Gastrocnemius medialis (tissue), 4 donors: Measurements from ENCODE around the gene HMGCLL1. TPM values are rescaled to one million over a fixed set of nuclear protein-coding genes. Genes with fewer than 3 reads are reported as not detected.

Experiments used
- ATAC-seq, 2 donors: fragments of 150-250 bp; one replicate each; pipeline ENCODE4 v1.9.1; 2016
- DNase-seq, 2 donors: peaks; one replicate each; pipeline ENCODE4 v3.0.0-alpha.2; 2019
- H3K27ac ChIP-seq, 4 donors: fragments of 200-600 bp; sonication (generic); 1 replicate in 1 of 4; 2 replicates in 3 of 4; pipeline ENCODE4 v1.5.1; 2016 to 2018; ENCODE audit warnings: mild to moderate bottlenecking in 2 of 4, moderate library complexity in 1 of 4
- H3K27me3 ChIP-seq, 3 donors: fragments of 200-600 bp; sonication (generic) in 2 of 3; 1 replicate in 1 of 3; 2 replicates in 2 of 3; pipeline versions ENCODE4 v1.5.1 to v1.6.0; 2016 to 2019; ENCODE audit warnings: mild to moderate bottlenecking in 1 of 3, moderate library complexity in 1 of 3
- H3K36me3 ChIP-seq, 2 donors: fragments of 200-600 bp; sonication (generic) in 1 of 2; one replicate each; pipeline ENCODE4 v1.5.1; 2017 to 2018
- H3K4me1 ChIP-seq, 2 donors: fragments of 200-600 bp; sonication (generic) in 1 of 2; one replicate each; pipeline ENCODE4 v1.5.1; 2016 to 2017; ENCODE audit warnings: mild to moderate bottlenecking in 2 of 2
- H3K4me3 ChIP-seq, 4 donors: fragments of 200-600 bp; sonication (generic) in 3 of 4; 1 replicate in 1 of 4; 2 replicates in 3 of 4; pipeline ENCODE4 v1.5.1; 2016 to 2019; ENCODE audit warnings: mild to moderate bottlenecking in 2 of 4
- H3K9me3 ChIP-seq, 3 donors: fragments of 200-600 bp; sonication (generic) in 2 of 3; 1 replicate in 1 of 3; 2 replicates in 2 of 3; pipeline ENCODE4 v1.5.1; 2016 to 2019
- POLR2A ChIP-seq, 2 donors: fragments of 450-650 bp; IDR thresholded peaks; one replicate each; pipeline ENCODE4 v1.6.1; 2017; ENCODE audit warnings: antibody characterized with exemption in 2 of 2, mild to moderate bottlenecking in 2 of 2, moderate library complexity in 2 of 2
- in situ Hi-C, 4 donors: fragments of 200-750 bp; cut with MboI; loops; one replicate each; pipeline versions ENCODE4 v1.15.0 to v1.8.0; 2017; ENCODE audit warnings: low sequenced_read_pairs in 4 of 4
- intact Hi-C: fragments of 100-400 bp; cut with DNase I; formaldehyde crosslinking; loops from one replicate; pipeline ENCODE4 v1.15.1; 2023; ENCODE audit warnings: low total_unique reads
- total RNA-seq, 4 donors: library from RNA; depleted of rRNA; stranded (reverse); fragments of >200 nt; gene quantifications; one replicate each; pipeline versions ENCODE4 v1.1.0 to v1.2.3, GENCODE V29; 2016
- TF ChIP-seq, protein P1 (sequence below), 5 experiments: fragments of 450-650 bp in 3 of 5; fragments of 200-600 bp in 2 of 5; sonication (generic) in 2 of 5; IDR thresholded peaks in 4 of 5; conservative IDR thresholded peaks in 1 of 5; 1 replicate in 4 of 5; 2 replicates in 1 of 5; pipeline ENCODE4 v1.5.1; 2016 to 2019; ENCODE audit warnings: antibody characterized with exemption in 5 of 5, mild to moderate bottlenecking in 3 of 5, moderate library complexity in 3 of 5

Gene HMGCLL1
- total RNA-seq, 4 donors from 2014 or later, result 0.53 to 3.6 (median 1.2) TPM

GRCh38 chr6:55518529-55519060, 60.4 kb downstream of the HMGCLL1 start:
- H3K36me3 ChIP-seq, result no peaks in the 10 kb centered on the region
- intact Hi-C loops (no loop called here), in situ Hi-C loops (no loop called here)
- H3K4me3 ChIP-seq, result no peak overlapping the region
- no peak overlapping the region for H3K27ac ChIP-seq
- ATAC-seq (no peak), DNase-seq (no peak)
- no peaks in the 10 kb centered on the region for H3K4me1 ChIP-seq
- no peaks in the 10 kb centered on the region for H3K9me3 ChIP-seq
- H3K27me3 ChIP-seq, result no peaks in the 10 kb centered on the region
- TF ChIP-seq POLR2A (IDR thresholded peaks at IDR 0.05), result no peak
- TF ChIP-seq, protein P1, sequence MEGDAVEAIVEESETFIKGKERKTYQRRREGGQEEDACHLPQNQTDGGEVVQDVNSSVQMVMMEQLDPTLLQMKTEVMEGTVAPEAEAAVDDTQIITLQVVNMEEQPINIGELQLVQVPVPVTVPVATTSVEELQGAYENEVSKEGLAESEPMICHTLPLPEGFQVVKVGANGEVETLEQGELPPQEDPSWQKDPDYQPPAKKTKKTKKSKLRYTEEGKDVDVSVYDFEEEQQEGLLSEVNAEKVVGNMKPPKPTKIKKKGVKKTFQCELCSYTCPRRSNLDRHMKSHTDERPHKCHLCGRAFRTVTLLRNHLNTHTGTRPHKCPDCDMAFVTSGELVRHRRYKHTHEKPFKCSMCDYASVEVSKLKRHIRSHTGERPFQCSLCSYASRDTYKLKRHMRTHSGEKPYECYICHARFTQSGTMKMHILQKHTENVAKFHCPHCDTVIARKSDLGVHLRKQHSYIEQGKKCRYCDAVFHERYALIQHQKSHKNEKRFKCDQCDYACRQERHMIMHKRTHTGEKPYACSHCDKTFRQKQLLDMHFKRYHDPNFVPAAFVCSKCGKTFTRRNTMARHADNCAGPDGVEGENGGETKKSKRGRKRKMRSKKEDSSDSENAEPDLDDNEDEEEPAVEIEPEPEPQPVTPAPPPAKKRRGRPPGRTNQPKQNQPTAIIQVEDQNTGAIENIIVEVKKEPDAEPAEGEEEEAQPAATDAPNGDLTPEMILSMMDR (IDR thresholded peaks at IDR 0.05 in 4 of 5, conservative IDR thresholded peaks at IDR 0.05 in 1 of 5), result no peak

DNA sequence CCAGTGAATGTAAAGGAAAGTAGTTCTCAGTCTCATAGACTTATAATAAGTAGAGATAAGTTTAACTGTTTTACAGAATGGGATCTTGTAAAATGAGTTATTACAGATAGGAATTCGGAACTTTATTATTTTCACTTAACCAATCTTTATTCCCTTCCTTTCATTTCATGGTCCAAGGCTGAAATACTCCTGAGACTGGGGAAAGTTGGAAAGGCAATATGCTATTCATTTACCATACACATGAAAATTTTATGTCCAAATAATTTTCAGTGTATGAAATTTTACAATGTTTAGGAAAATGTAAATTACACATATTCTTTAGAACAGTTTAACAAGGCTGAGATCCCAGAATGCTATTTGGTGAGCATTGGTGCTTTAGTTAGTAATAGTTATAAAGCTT, 62.3 kb downstream of the HMGCLL1 start:
- DNase-seq (no peak), ATAC-seq (no peak)
- no peaks in the 10 kb centered on the region for H3K36me3 ChIP-seq
- H3K9me3 ChIP-seq, result no peaks in the 10 kb centered on the region
- in situ Hi-C loops (no loop called here), intact Hi-C loops (no loop called here)
- no peak overlapping the region for H3K4me3 ChIP-seq
- no peak for TF ChIP-seq POLR2A (IDR thresholded peaks at IDR 0.05)
- TF ChIP-seq, protein P1 (IDR thresholded peaks at IDR 0.05 in 4 of 5, conservative IDR thresholded peaks at IDR 0.05 in 1 of 5), result no peak
- no peaks in the 10 kb centered on the region for H3K27me3 ChIP-seq
- no peaks in the 10 kb centered on the region for H3K4me1 ChIP-seq
- H3K27ac ChIP-seq, result no peak overlapping the region

DNA sequence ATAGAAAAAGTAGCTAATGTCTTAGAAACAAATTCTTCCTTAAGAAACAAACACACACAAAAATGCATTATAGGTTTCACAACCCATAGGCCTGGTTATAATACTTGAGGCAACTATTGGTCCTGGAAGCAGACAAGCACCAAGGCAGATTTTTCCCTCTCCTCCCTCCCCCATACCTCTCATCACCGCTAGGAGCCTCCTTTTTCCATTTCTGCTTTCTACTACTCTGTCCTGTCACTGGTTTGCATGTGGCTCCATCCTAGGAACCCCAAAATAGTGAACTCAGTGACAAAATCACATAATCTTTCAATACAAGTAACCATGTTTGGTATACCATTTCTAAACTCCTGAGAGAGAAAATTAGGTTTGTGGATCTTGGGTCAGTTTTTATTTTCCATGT, 66.1 kb downstream of the HMGCLL1 start:
- intact Hi-C loops (no loop called here), in situ Hi-C loops (no loop called here)
- no peaks in the 10 kb centered on the region for H3K36me3 ChIP-seq
- ATAC-seq, result no peak
- H3K4me1 ChIP-seq, result no peaks in the 10 kb centered on the region
- TF ChIP-seq POLR2A (IDR thresholded peaks at IDR 0.05), result no peak
- TF ChIP-seq, protein P1 (IDR thresholded peaks at IDR 0.05 in 4 of 5, conservative IDR thresholded peaks at IDR 0.05 in 1 of 5), result no peak
- no peaks in the 10 kb centered on the region for H3K27me3 ChIP-seq
- H3K4me3 ChIP-seq, result no peak overlapping the region
- H3K9me3 ChIP-seq, result no peaks in the 10 kb centered on the region
- no peak overlapping the region for H3K27ac ChIP-seq
- no peak for DNase-seq

- DNase-seq (no peak), ATAC-seq (no peak)
- H3K4me3 ChIP-seq, result no peak overlapping the region
- TF ChIP-seq, protein P1 (IDR thresholded peaks at IDR 0.05 in 4 of 5, conservative IDR thresholded peaks at IDR 0.05 in 1 of 5), result no peak
- no peak for TF ChIP-seq POLR2A (IDR thresholded peaks at IDR 0.05)
- no peaks in the 10 kb centered on the region for H3K4me1 ChIP-seq
- in situ Hi-C loops (no loop called here), intact Hi-C loops (no loop called here)
- no peak overlapping the region for H3K27ac ChIP-seq
- H3K27me3 ChIP-seq, result no peaks in the 10 kb centered on the region
- no peaks in the 10 kb centered on the region for H3K9me3 ChIP-seq
- no peaks in the 10 kb centered on the region for H3K36me3 ChIP-seq
These were observed 67.7 kb downstream of the HMGCLL1 start for GRCh38 chr6:55511122-55511800.
